Ovary (tissue), 3 donors: ENCODE results near the gene DUS4L.
A peak's percentile ranks its signal among the peaks of the same experiment; 100 is the strongest.

ENCODE experiments used
- CTCF ChIP-seq, 3 donors: fragments of 450-650 bp in 2 of 3; fragments of 200-600 bp in 1 of 3; IDR thresholded peaks; one replicate each; pipeline versions ENCODE4 v1.5.1 to v1.8.0; 2016 to 2022; ENCODE audit warnings: antibody characterized with exemption in 3 of 3, mild to moderate bottlenecking in 1 of 3
- POLR2A ChIP-seq: fragments of 450-650 bp; IDR thresholded peaks from one replicate; pipeline ENCODE4 v1.6.1; 2017; ENCODE audit warnings: antibody characterized with exemption, mild to moderate bottlenecking, moderate library complexity
- donor health status: DM: no; HTN: no; CAD: no.

- peak in 1 of 3 donors; percentile 5 for TF ChIP-seq CTCF (IDR thresholded peaks at IDR 0.05)
- TF ChIP-seq POLR2A: no peak
These were observed 17.1 kb downstream of the DUS4L start for GRCh38 chr7:107580716-107581383.
